HEK293 (cell line): ENCODE data around the gene ZFHX2.

Experiments used
- GLI4 ChIP-seq: fragments of 450-650 bp; formaldehyde crosslinking; IDR thresholded peaks from 2 replicates; pipeline ENCODE4 v1.5.1; 2016; ENCODE audit warnings: missing biosample characterization, missing genetic modification characterization
- RBAK ChIP-seq: fragments of 450-650 bp; formaldehyde crosslinking; IDR thresholded peaks from 2 replicates; pipeline ENCODE4 v1.5.1; 2016; ENCODE audit warnings: missing biosample characterization, missing genetic modification characterization
- REPIN1 ChIP-seq: fragments of 450-650 bp; formaldehyde crosslinking; IDR thresholded peaks from 2 replicates; pipeline ENCODE4 v1.5.1; 2017; ENCODE audit warnings: missing biosample characterization, missing genetic modification characterization, low read depth
- REST ChIP-seq: fragments of 450-650 bp; formaldehyde crosslinking; IDR thresholded peaks from 2 replicates; pipeline ENCODE4 v1.5.1; 2016; ENCODE audit warnings: missing biosample characterization, missing genetic modification characterization
- ZNF121 ChIP-seq: fragments of 450-650 bp; formaldehyde crosslinking; IDR thresholded peaks from 2 replicates; pipeline ENCODE4 v1.5.1; 2016; ENCODE audit warnings: missing biosample characterization, missing genetic modification characterization
- ZNF561 ChIP-seq: fragments of 450-650 bp; IDR thresholded peaks from 2 replicates; pipeline ENCODE4 v1.5.1; 2018; ENCODE audit warnings: missing biosample characterization, missing genetic modification characterization, borderline replicate concordance

GRCh38 chr14:23537351-23538049 is 14.1 kb downstream of the ZFHX2 start:
- TF ChIP-seq REST (tag by site-specific recombination) (no peak), RBAK (tag by site-specific recombination) (no peak), ZNF561 (tag by site-specific recombination) (no peak), ZNF121 (tag by site-specific recombination) (no peak), REPIN1 (tag by site-specific recombination) (no peak), GLI4 (tag by site-specific recombination) (no peak)
